ENCODE measurements around the gene TBX21.

The TBX21 gene

GRCh38 chr17:47697906-47698711 is 34.9 kb upstream of the TBX21 start:
- DNase-seq = no peak

- peak in 46 of 58 donors; percentile 8 to 66 (median 38) for DNase-seq
These were observed 34.1 kb upstream of the TBX21 start for GRCh38 chr17:47698749-47699535.

GRCh38 chr17:47699536-47699840 is 33.5 kb upstream of the TBX21 start:
- no peak for DNase-seq

- DNase-seq = no peak
These were observed 32.3 kb upstream of the TBX21 start for GRCh38 chr17:47700471-47701449.

- no peak for DNase-seq
These were observed 31.4 kb upstream of the TBX21 start for GRCh38 chr17:47701608-47702007.

- DNase-seq = no peak
These were observed 30.5 kb upstream of the TBX21 start for GRCh38 chr17:47702391-47702995.

GRCh38 chr17:47703191-47703591 is 29.8 kb upstream of the TBX21 start:
- no peak for DNase-seq

GRCh38 chr17:47703671-47704070 is 29.4 kb upstream of the TBX21 start:
- no peak for DNase-seq

- DNase-seq = no peak
These were observed 28.9 kb upstream of the TBX21 start for GRCh38 chr17:47704116-47704515.

GRCh38 chr17:47704736-47705135 is 28.3 kb upstream of the TBX21 start:
- DNase-seq = no peak

- DNase-seq = no peak
These were observed 27.2 kb upstream of the TBX21 start for GRCh38 chr17:47705536-47706530.

GRCh38 chr17:47707056-47707804 is 25.8 kb upstream of the TBX21 start:
- DNase-seq = peak in 25 of 58 donors; percentile 11 to 88 (median 43)

GRCh38 chr17:47707884-47708283 is 25.2 kb upstream of the TBX21 start:
- DNase-seq = no peak

- DNase-seq = no peak
These were observed 24.6 kb upstream of the TBX21 start for GRCh38 chr17:47708312-47708863.

GRCh38 chr17:47708864-47709541 is 24.0 kb upstream of the TBX21 start:
- DNase-seq = peak in 10 of 58 donors; percentile 4 to 58 (median 30)

GRCh38 chr17:47709594-47709993 is 23.4 kb upstream of the TBX21 start:
- no peak for DNase-seq

- no peak for DNase-seq
These were observed 21.5 kb upstream of the TBX21 start for GRCh38 chr17:47711366-47712099.

Data from anterior cingulate cortex (tissue), 58 donors.